K562 (cell line): ENCODE measurements around the gene ZNF133. TPM values are rescaled to one million over a fixed set of nuclear protein-coding genes. Genes with fewer than 3 reads are reported as not detected.

Source experiments
- BCL6 ChIP-seq: fragments of 250-450 bp; sonication (Bioruptor Pico); IDR thresholded peaks from 2 replicates; pipeline ENCODE4 v1.4.0; 2020
- CBX5 ChIP-seq: IDR thresholded peaks from 2 replicates; pipeline ENCODE4 v1.6.1; 2014; ENCODE audit warnings: low read depth, borderline replicate concordance
- CREB1 ChIP-seq, 2 experiments: sonication (generic) in 1 of 2; formaldehyde crosslinking in 1 of 2; IDR thresholded peaks; 2 replicates each; pipeline versions ENCODE4 v1.6.1 to v1.8.0; 2012 to 2022; ENCODE audit warnings: inconsistent platforms in 1 of 2, mild to moderate bottlenecking in 1 of 2, missing genetic modification reagents in 1 of 2, moderate library complexity in 1 of 2
- DEAF1 ChIP-seq: fragments of 450-650 bp; formaldehyde crosslinking; IDR thresholded peaks from 2 replicates; pipeline ENCODE4 v1.4.0; 2020; ENCODE audit warnings: mild to moderate bottlenecking, moderate library complexity
- ELK1 ChIP-seq: sonication (generic); formaldehyde crosslinking; IDR thresholded peaks from 2 replicates; pipeline ENCODE4 v1.8.1; 2022; ENCODE audit warnings: missing genetic modification reagents
- HBP1 ChIP-seq: fragments of 450-650 bp; formaldehyde crosslinking; IDR thresholded peaks from 2 replicates; pipeline ENCODE4 v1.4.0; 2022; ENCODE audit warnings: missing genetic modification characterization
- HMG20A ChIP-seq: fragments of 450-650 bp; formaldehyde crosslinking; conservative IDR thresholded peaks from 2 replicates; pipeline ENCODE4 v1.4.0; 2020; ENCODE audit warnings: mild to moderate bottlenecking, mixed read lengths
- HOXB6 ChIP-seq: fragments of 250-450 bp; sonication (Bioruptor Pico); IDR thresholded peaks from 2 replicates; pipeline ENCODE4 v1.5.1; 2022; ENCODE audit warnings: mild to moderate bottlenecking, borderline replicate concordance
- ID3 ChIP-seq, 2 experiments: fragments of 250-450 bp in 1 of 2; fragments of 450-650 bp in 1 of 2; sonication (Bioruptor Pico) in 1 of 2; IDR thresholded peaks; 2 replicates each; pipeline versions ENCODE4 v1.6.1 to v1.8.0; 2016 to 2021; ENCODE audit warnings: mild to moderate bottlenecking in 2 of 2, moderate library complexity in 2 of 2, missing compliant biosample characterization in 1 of 2, missing genetic modification characterization in 1 of 2
- JUND ChIP-seq, 2 experiments: IDR thresholded peaks; 2 replicates in 1 of 2; 3 replicates in 1 of 2; pipeline ENCODE4 v1.6.1; 2011; ENCODE audit warnings: borderline replicate concordance in 2 of 2, low read depth in 2 of 2, low read length in 2 of 2, improper control_type of control experiment in 1 of 2, missing biosample characterization in 1 of 2, missing genetic modification characterization in 1 of 2, missing genetic modification reagents in 1 of 2
- KAT2B ChIP-seq: IDR thresholded peaks from one replicate; pipeline ENCODE4 v1.6.1; 2012; ENCODE audit warnings: low read depth, mild to moderate bottlenecking, control low read depth, inconsistent platforms, low read length, moderate library complexity
- MAFF ChIP-seq: IDR thresholded peaks from 2 replicates; pipeline ENCODE4 v1.6.1; 2012; ENCODE audit warnings: low read length, improper control_type of control experiment
- MCM2 ChIP-seq: fragments of 450-650 bp; IDR thresholded peaks from 2 replicates; pipeline ENCODE4 v1.6.1; 2017; ENCODE audit warnings: low read depth, mild to moderate bottlenecking
- MEF2A ChIP-seq: IDR thresholded peaks from 2 replicates; pipeline ENCODE4 v1.6.1; 2011; ENCODE audit warnings: low read depth, mild to moderate bottlenecking, low read length, moderate library complexity; ENCODE audit not compliant: control insufficient read depth
- NFIC ChIP-seq: fragments of 450-650 bp; IDR thresholded peaks from 2 replicates; pipeline ENCODE4 v1.6.1; 2017; ENCODE audit warnings: mild to moderate bottlenecking, inconsistent platforms
- NFXL1 ChIP-seq: fragments of 450-650 bp; formaldehyde crosslinking; IDR thresholded peaks from 2 replicates; pipeline ENCODE4 v1.4.0; 2021; ENCODE audit warnings: mild to moderate bottlenecking
- NR0B1 ChIP-seq: fragments of 450-650 bp; IDR thresholded peaks from one replicate; pipeline ENCODE4 v1.6.1; 2018; ENCODE audit warnings: mild to moderate bottlenecking, moderate library complexity; ENCODE audit not compliant: partially characterized antibody
- NR1H2 ChIP-seq: sonication (generic); formaldehyde crosslinking; IDR thresholded peaks from 2 replicates; pipeline ENCODE4 v1.4.0; 2020; ENCODE audit warnings: mild to moderate bottlenecking, missing genetic modification reagents
- PTBP1 ChIP-seq: fragments of 200-400 bp; formaldehyde crosslinking; IDR thresholded peaks from 2 replicates; pipeline ENCODE4 v1.6.1; 2017; ENCODE audit warnings: low read depth, low read length
- SMAD3 ChIP-seq: fragments of 450-650 bp; formaldehyde crosslinking; conservative IDR thresholded peaks from 2 replicates; pipeline ENCODE4 v1.4.0; 2020; ENCODE audit warnings: mild to moderate bottlenecking
- ZNF175 ChIP-seq: fragments of 200-800 bp; sonication (Bioruptor generic); IDR thresholded peaks from 2 replicates; pipeline ENCODE4 v1.6.1; 2016; ENCODE audit warnings: low read depth, mild to moderate bottlenecking, missing genetic modification characterization, missing compliant biosample characterization
- ZNF224 ChIP-seq: sonication (generic); formaldehyde crosslinking; IDR thresholded peaks from 2 replicates; pipeline ENCODE4 v1.8.0; 2022; ENCODE audit warnings: mild to moderate bottlenecking, missing genetic modification reagents
- ZNF282 ChIP-seq: sonication (generic); formaldehyde crosslinking; IDR thresholded peaks from 2 replicates; pipeline ENCODE4 v1.8.1; 2023; ENCODE audit warnings: missing genetic modification reagents
- polyA plus RNA-seq, 8 experiments: library from polyadenylated mRNA; depleted of rRNA in 4 of 8; stranded (reverse) in 5 of 8; unstranded in 3 of 8; fragments of >200 nt; fragmentation: Nextera tagmentation in 2 of 8; fragmentation: Illumina TruSeq in 1 of 8; extraction: Ambion mirVana in 2 of 8; extraction: Trizol in 1 of 8; gene quantifications; 2 replicates each; pipeline versions ENCODE4 v1.2.1 to v1.2.3, GENCODE V29; 2011 to 2014; ENCODE audit warnings: inconsistent platforms in 1 of 8, missing spikeins in 1 of 8
- total RNA-seq, 7 experiments: library from RNA; depleted of rRNA in 6 of 7; stranded (reverse); fragments of >200 nt in 6 of 7; fragmentation: Illumina TruSeq in 2 of 7; extraction: Trizol in 2 of 7; gene quantifications; 2 replicates each; pipeline versions ENCODE4 v1.2.1 to v1.2.3, GENCODE V29; 2011 to 2021; ENCODE audit warnings: low replicate concordance in 1 of 7

The ZNF133 gene
- total and polyA plus RNA-seq, 9 of the 15 experiments (the other 6 are each of a cell fraction or from before 2014, with no cell fraction given), result 1.1 to 6.5 (median 3.8) TPM

- TF ChIP-seq ID3 (CRISPR knock-in tag; IDR thresholded peaks at IDR 0.05) (no peak), ID3 (tag; IDR thresholded peaks at IDR 0.05) (no peak), BCL6 (no peak), MCM2 (no peak), PTBP1 (no peak), JUND (IDR thresholded peaks at IDR 0.05; ENCODE audit: borderline replicate concordance, low read depth, low read length) (peak; percentile 32; the same call in 1 of the 2 replicates), JUND (tag; IDR thresholded peaks at IDR 0.05; ENCODE audit: borderline replicate concordance, low read depth, low read length) (no peak), ZNF224 (CRISPR knock-in tag) (no peak), ZNF282 (CRISPR knock-in tag) (no peak), CBX5 (no peak), ZNF175 (CRISPR knock-in tag) (no peak), MEF2A (no peak), NR1H2 (CRISPR knock-in tag) (no peak), NFXL1 (CRISPR knock-in tag) (no peak), DEAF1 (peak; percentile 43; the same call in 1 of the 2 replicates), SMAD3 (CRISPR knock-in tag) (no peak), HBP1 (no peak), NR0B1 (no peak), MAFF (no peak), HMG20A (CRISPR knock-in tag) (no peak), ELK1 (CRISPR knock-in tag) (no peak), HOXB6 (CRISPR knock-in tag) (no peak), CREB1 (IDR thresholded peaks at IDR 0.05) (no peak), CREB1 (CRISPR knock-in tag; IDR thresholded peaks at IDR 0.05) (no peak), NFIC (no peak), KAT2B (no peak)
These were observed 11.5 kb upstream of the ZNF133 start (continued) for GRCh38 chr20:18276821-18277220.
